Superior temporal gyrus (tissue), 1 donor: ENCODE measurements around the gene ANKRA2.
A peak's percentile ranks its signal among the peaks of the same experiment; 100 is the strongest.
"Not testable (repeated sequence)": the region's sequence is repeated elsewhere in the genome, so short reads cannot be mapped to it uniquely, and the experiment has no call there.

ENCODE experiments used
- DNase-seq: peaks from one replicate; pipeline ENCODE4 v3.0.0-alpha.2; 2016; ENCODE audit errors: extremely low spot score

ANKRA2 gene

DNA sequence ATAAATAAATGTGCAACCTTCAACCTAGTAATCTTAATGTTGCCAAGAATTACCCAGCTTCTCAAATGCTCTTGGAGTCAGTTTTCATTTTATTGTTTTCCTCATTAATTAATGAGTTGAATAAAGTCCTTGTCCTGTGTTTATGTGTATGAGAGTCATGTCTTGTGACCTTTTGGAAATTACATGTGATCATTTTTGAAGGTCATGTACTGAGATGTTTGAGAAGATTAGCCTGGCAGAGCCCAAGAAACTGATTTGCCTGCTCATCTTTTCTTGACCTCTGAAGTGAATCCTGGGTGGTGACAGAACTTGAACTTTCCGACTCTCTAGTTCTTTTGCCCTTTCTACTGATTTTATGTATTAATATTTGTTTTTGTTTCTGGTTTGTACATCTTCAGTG lies 15.4 kb downstream of the ANKRA2 start:
- DNase-seq: no peak

DNA sequence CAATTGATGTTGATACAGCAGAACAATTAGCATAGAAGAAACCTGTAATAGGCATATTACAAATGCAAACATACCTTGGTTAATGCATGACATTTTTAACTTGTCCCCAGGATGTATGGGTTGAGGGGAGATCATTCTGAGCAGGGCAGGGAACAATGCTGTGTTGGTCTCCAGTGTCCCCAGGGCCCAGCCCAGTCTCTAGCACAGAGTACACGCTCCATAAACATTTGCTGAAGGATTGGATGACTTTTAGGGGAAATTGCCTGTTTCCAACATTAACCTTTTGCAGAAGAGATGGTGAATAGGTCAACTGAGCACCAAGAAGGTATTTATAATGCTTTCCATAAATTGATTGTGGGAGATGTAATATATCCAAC lies 20.0 kb downstream of the ANKRA2 start:
- no peak for DNase-seq

DNA sequence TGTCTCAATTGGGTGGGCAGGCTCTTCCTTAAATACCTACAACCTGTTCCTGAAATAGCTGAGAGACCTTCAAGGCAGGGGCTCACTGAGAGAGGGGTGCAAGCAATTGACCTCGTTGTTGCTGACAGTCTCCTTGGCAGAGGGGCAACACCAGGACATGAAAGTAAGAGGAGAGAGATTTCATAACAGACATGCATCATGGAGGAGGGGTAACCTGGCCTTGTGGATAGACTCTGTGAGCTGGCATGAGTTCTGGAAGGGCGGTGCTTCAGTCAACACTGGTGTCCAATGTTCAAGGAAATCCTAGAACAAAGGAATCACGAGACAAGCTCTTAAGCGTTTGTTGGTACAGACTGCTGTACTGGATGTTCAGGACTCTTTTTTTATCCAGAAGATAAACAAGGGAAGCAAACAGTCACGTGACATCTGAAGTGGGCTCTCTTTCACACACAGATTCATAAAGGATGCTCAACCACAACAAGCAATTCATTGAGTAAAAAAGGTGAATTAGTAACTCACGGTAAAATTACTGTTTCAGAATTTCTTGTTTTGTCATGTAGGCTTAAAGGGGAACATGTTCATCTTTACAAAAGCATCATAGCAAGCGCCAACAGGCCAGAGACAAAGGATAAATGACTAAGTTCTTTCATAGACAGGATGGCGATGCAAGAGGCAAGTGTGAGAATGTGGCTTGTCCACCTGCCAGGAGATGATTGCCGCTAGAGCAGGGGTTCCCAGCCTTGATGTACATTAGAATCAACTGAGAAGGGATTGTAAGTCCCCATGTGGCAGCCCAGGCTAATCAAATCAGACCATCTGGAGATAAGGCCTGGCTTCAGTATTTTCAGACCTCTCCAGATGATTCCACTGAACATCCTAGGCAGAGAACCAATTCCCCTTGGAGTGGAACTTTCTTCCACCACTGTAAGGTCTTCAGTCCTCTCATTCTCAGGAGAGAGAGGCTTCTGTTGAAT lies 20.7 kb downstream of the ANKRA2 start:
- DNase-seq: no peak

DNA sequence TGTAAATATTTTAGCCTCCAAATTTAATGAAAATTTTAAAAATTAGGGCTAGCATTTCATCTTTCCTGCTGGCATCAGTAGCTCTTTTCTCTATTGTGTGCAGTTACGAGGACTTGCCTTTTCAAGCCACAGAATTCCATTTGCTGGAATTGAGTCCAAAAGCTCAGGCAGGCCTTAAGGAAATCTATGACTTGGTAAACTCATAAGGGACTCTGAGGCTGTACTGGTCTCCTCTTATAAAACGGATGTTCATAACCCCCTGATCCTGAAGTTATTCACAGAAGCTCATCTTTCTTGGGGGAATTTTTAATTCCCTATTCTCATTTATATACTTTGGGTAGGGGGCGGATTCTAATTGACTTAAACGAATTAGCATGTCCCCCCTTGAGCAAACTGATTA lies 23.4 kb downstream of the ANKRA2 start:
- no peak for DNase-seq

DNA sequence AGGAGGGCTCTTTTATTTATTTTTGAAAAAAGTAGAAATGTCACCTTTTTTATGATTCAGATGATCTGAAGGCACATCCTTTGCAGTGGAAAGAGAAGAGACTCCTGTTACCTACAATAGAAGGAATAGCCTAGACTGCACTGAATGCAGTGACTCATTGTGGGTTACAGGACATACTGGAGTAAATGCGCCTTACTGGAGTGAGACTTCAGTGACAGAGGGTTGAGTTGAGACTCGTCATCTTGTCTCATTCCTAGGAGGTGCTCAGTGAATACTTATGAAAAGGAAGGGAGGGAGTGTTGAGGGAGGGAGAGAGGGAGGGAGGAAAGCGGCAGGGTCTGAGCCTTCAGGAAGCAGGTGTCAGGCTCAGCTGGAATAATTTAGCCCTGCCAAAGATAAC lies 25.2 kb downstream of the ANKRA2 start:
- no peak for DNase-seq

DNA sequence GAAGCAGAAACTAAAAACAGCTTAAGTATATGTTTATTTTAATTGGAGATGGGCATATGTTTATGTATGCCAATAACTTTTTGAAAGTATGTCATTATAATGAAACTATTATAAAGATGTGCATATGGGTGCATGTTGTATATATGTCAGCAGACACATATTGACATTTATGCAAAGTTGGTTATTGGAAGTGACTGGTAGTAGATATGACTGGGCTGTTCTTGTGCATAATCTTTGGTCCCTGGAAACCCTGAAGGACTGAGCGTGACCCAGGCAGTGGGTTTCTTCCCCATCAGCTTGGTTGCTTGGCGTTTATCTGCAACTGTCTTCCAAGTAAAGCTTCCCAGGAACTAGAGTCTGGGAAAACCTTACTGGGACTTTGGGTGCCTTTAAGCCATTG lies 25.7 kb downstream of the ANKRA2 start:
- no peak for DNase-seq

DNA sequence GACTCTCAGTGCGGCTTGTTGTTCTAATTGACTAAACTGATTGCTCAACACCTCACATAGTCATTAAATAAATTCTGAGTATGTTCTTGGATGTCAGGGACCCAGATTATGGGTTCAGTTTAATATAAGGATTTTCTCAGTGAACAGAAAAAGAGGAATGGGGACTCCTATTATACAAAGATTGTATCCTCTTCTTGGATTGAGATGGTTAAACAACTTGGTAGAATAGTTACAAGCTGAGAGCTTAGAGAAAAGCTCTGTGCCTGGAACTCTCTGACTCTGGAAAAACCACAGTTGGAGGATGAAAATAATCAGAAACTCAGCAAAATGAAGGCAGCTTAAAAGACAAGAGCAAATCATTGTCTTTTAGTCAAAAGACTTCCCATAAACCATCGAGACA lies 30.5 kb downstream of the ANKRA2 start:
- DNase-seq: no peak

DNA sequence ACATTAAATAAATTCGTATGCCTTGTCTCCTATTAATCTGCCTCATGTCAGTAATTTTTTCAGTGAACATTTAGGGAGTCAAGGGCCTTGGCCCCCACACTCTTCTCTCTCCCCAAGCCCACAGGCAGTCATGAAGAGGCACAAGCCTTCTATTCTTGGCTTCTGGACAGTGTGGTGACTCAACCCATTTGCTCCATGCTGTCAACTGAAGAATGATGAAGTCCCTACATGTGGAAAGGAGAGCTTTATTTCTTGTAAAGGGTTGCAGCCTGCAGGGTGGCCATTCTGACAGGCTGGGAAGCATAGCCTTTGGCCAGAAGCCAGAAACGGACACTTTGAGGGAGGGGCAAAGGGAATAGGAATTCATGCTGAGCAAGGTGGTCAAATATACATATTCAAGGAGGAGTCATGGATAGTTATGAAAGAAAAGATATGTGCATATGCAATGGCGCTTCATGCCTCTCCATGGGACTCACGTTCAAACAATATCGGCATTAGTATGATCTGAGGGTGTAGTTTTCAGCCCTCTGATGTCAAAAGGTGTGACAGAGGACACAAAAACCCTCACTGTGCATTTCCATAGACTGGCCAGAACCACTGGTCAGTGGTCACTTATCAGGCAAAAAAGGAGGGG lies 31.3 kb downstream of the ANKRA2 start:
- no peak for DNase-seq

DNA sequence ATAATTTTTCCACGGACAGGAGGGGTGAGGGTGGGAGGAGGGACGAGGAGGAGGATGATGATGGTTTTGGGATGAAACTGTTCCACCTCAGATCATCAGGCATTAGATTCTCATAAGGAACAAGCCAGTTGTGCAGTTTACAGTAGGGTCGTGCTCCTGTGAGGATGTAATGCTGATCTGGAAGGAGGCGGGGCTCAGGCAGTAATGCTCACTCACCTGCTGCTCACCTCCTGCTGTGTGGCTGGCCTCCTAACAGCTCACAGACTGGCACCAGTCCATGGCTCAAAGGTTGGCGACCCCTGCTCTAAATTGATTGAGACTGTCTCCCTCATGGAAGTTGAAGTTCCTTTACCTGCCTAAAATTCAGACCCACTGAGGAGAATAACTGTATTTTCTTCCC lies 33.2 kb downstream of the ANKRA2 start:
- no peak for DNase-seq

DNA sequence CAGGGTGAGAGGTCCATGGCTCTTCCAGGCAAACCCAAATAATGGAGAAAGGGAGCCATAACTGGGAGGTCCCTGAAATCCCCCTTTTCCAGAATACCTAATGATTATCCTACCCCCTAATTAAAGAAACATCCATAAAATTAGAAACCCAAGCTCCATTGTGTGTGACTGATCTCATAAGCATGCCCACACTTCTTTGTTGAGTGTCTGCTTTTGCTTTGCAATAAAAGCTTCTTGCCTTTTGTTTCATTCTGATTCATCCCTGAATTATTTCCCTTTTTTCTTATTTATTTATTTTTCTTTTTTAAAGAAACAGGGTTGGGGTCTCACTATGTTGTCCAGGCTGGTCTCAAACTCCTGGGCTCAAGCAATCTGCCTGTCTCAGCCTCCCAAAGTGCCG lies 34.1 kb downstream of the ANKRA2 start:
- no peak for DNase-seq

DNA sequence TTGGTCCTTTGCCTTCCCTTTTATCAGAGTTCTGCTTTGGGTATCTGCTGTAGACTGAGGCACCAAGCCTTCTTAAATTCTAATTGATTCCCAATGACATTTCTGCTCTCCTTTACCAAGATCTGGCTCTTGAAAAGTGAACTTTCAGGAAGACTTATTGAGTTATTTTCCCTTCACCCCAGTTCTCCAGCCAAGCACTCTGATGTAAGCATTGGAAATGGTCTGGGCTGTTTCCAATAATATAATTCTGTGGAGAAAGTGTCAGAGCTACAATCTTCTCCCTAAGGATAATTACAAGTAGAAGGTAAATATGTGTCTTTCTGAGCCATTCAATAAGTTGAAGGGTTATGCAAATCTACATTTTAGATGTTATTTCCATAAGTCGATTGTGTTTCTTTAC lies 36.4 kb downstream of the ANKRA2 start:
- no peak for DNase-seq

DNA sequence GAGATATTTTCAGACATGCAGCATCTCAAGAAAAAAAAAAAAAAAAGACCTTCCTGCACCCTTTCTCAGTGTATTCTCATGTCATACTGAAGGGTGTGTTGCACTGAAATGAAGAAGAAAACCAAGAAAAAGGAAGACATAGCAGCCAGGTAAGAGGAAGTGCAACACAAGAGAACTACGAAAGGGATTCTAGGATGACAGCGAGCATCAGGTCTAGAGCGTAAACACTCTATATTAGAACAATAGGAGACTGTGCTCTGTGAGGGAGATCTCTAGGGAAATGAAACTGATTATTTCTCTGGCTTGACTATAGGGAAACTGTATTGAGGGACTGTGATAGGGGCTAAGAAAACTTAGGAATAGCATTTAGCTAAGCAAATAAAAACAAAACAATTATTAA lies 37.2 kb downstream of the ANKRA2 start:
- DNase-seq: peak; percentile 20

DNA sequence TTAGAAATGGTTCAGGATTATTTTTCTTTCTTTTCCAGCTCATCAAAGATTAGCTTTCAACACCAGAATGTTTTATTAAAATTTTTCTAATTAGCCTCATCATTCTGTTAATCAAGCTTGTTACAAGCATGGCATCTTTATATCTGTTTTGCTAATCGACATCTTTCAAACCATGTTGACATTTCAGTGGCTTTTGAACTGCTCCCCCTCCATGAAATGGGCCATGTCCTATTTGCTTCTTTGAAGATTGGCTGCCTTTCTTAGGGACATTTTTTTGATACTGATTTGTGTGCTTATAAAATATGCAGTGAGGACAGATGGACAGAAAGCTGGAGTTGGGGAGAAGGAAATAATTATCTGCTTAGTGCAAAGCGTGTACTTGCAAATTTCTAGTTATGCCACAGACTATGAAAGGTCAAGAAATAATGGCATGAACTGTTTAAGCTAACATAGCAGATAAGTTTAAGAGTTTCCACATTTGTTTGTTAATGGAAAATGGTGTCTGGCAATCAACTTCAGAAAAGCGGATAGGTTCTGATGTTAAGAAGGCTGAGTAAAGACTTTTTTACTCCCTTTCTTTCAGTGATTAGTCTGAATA lies 39.7 kb downstream of the ANKRA2 start:
- no peak for DNase-seq

DNA sequence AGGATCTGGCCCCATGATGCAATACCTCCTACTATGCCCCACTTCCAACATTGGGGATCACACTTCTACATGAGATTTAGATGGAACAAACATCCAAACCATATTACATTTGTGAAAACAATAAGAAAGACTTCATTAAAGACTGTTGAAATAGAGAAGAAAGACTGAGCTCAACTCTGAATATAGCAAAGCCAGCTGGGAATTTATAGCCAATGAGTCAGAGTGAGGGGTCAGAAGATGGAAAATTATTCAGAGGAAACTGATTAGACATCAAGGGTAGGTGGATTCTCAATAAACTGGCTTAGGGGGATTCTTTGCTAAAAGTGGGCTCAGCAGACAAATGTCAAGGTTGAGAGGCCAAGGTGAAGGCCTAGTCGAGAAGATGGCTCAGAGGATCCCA lies 41.6 kb downstream of the ANKRA2 start:
- DNase-seq: no peak

DNA sequence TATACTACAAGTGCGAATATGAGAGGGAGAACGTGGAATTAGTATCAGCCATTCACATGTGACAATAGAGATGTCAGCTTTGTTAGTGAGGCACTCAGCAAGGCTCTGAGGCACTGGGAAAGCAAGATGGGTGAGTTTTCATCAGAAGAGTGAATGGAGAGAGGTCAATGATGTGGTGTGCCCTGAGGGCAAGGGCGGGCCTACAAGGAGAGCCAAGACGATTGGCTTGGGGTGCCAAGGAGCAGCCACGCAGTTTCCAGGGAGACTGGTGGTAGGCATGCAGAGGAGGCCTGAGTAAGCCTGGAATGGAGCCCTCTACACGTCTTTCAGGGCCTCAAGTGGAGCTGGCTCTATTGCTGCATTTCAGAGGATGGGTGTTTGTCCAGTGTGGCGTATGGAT lies 42.5 kb downstream of the ANKRA2 start:
- DNase-seq: no peak

DNA sequence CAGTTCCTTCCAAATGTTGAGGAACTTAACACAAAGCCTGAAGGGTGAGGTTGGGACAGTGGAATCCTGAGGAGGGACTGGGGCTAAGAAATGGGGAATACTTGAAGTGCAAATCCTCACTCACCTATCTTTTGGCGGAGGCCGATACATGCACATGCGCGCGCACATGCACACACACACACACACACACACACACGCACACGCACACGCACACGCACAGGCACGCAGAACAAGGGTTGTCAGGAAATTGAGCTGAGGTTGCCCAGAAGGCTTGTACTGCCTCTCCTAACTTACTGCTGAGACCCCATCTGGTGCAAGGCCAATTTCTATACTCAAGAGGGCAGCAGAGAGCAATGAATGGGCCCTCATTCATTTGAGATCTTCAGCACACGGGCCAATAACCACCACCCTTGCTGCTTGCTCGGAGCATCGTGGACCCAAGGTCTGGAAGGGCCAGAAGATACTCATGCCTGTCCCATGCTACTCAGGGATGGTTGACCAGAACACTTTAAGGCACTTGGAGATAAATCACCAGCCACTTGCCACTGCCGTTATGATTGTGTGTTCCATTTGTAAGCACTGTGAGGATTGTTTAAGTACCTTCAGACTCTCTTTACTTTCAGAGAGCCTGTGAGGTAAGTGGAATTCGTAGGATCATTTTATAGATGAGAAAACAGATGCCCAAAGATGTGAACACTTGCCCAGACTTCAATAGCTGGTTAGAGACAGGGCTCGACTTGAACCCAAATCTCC lies 45.7 kb downstream of the ANKRA2 start:
- peak; percentile 93 for DNase-seq

DNA sequence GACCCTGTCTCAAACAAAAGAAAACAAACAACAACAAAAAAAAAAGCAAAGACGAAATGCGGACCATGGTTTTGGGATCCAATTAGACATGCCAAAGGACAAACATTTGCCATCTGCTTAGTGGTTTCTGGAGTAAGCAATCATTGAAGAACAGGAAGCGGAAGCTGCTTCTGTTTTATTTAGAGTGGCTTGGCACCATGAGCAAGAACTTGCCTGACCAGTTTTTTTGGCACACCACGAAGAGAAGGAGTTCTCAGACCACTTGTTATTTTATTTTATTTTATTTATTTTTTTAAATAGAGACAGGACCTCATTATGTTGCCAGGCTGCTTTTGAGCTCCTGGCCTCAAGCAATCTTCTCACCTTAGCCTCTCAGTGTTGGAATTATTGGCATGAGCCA lies 50.2 kb downstream of the ANKRA2 start:
- DNase-seq: no peak

DNA sequence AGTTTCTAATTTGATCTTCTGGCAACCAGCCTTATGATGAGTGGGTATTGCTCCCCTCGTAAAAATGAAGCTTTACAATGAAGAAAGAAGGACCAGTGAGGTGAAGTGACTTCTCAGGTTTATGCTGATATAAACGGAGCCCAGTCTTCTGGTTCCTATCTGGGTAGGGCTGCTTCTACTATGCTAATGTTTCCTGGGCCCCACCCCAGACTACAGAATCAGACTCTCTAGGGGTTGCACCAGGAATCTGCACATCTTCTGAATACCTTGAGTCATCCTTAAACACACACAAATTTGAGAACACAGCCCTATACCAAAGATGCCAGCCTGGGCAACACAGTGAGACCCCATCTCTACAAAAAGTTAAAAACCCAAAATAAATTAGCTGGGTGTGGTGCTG lies 51.0 kb downstream of the ANKRA2 start:
- no peak for DNase-seq

DNA sequence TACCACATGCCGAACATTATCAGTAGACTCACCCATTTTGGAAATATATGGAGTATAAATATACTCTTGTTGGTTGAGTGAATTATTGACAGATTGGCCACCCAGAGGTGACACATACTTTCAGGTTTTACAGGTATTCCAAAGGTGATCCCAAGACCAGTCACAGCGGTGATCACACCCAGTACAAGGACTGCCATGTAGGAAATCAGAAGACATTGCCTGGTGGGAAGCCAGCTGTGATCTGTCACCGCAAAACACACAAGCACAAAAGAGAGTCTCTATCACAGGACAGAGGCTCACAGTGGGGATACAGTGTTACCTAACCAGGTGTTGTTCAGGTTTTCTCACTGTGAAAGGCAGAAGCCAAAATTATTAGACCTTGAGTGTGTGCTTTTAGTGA lies 51.4 kb downstream of the ANKRA2 start:
- DNase-seq: no peak

DNA sequence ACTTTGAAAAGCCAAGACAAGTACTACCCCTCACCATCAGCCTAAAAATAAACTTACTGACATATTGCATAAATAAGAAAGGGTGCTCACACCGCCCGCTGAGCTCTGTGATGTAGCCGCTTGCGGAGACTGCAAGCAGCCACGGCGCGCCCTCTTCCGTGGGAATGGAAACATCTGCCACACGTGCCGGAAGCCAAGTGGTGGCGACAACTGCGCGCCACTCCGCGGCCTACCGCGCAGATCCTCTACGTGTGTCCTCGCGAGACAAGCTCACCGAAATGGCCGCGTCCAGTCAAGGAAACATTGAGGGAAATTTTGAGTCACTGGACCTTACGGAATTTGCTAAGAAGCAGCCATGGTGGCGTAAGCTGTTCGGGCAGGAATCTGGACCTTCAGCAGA lies 56.9 kb downstream of the ANKRA2 start:
- DNase-seq: not testable (repeated sequence)

DNA sequence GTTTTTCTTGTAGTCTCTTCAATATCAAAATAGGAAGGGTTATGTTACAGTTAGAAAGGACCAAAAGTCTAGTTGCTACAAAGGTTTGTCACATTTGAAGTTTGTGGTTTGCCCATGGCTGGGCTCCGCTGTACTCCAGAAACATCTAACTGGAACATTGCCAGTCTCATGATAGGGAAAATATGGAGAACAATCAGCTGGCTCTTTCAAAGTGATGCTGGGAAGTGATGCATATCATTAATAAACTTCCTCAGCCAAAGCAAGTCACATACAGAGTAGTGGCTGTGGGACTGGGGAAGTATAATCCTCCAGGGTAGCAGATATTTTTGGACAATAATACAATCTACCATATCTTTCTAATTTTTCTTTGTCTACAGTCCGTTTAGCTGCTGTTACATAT lies 58.4 kb downstream of the ANKRA2 start:
- no peak for DNase-seq

DNA sequence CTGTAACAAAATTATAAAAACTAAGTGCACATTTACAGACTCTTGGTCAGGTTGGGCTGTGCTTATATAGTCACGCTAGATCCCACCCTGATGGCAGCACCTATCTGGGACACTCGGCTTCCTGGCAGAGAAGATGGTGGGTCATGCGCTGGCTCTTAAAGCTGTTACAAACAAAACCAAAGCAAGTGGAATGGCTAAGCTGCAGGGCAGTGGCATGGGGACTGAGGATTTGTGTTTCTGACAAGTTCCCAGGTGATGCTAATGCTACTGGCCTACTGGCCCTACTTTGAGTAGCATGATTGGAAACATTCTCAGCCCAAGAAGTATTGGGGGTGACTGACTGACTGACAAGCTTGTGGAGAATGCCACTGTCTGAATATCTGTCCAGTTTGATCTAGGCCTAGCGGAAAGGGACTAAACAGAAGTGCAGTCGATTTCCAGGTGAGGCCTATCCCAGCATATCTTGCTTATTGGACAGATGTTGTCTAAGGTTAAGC lies 58.9 kb downstream of the ANKRA2 start:
- DNase-seq: no peak
